NB4 (cell line): ENCODE data around the gene EPG5.
A peak's percentile ranks its signal among the peaks of the same experiment; 100 is the strongest.
"Not testable (repeated sequence)": the region's sequence is repeated elsewhere in the genome, so short reads cannot be mapped to it uniquely, and the experiment has no call there.

Experiments used
- DNase-seq: peaks from one replicate; pipeline ENCODE4 v3.0.0; 2010; ENCODE audit warnings: low read depth
- H3K4me3 ChIP-seq: one replicate; pipeline ENCODE4 v1.5.1; 2011; ENCODE audit warnings: mild to moderate bottlenecking, low read depth, low read length, moderate library complexity
- MYC ChIP-seq: IDR thresholded peaks from 2 replicates; pipeline ENCODE4 v1.6.1; 2011; ENCODE audit warnings: low read depth, low read length
- POLR2A ChIP-seq: IDR thresholded peaks from 2 replicates; pipeline ENCODE4 v1.6.1; 2011; ENCODE audit warnings: mild to moderate bottlenecking; ENCODE audit not compliant: insufficient read length; ENCODE audit errors: extremely low read depth
- TF ChIP-seq, protein P1 (sequence below): IDR thresholded peaks from one replicate; pipeline ENCODE4 v1.5.1; 2012; ENCODE audit warnings: low read depth, low read length
- TF ChIP-seq, protein P2 (sequence below): IDR thresholded peaks from 2 replicates; pipeline ENCODE4 v1.6.1; 2011; ENCODE audit warnings: low read depth, low read length

The EPG5 gene

DNA sequence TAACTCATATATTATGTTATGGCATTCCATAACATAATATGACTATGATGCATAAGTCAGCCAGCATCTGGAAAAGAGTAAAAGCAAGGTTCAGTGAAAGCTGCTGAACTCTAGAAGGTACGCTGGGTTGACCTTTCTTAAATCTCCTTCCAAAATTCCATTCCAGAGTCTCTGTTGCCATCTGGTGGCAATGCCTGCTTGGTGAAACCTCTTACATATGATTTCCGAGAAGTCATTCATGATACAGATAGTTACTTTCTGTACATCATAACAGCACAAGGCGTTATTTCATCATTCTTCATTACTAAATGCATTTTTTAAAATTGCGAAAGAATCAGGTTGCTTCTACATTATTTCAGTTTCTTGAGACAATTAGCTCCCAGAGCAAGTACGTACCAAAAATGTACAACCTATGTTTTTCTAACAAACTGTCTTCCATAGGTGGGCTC, 7.0 kb upstream of the EPG5 start:
- TF ChIP-seq, protein P1, sequence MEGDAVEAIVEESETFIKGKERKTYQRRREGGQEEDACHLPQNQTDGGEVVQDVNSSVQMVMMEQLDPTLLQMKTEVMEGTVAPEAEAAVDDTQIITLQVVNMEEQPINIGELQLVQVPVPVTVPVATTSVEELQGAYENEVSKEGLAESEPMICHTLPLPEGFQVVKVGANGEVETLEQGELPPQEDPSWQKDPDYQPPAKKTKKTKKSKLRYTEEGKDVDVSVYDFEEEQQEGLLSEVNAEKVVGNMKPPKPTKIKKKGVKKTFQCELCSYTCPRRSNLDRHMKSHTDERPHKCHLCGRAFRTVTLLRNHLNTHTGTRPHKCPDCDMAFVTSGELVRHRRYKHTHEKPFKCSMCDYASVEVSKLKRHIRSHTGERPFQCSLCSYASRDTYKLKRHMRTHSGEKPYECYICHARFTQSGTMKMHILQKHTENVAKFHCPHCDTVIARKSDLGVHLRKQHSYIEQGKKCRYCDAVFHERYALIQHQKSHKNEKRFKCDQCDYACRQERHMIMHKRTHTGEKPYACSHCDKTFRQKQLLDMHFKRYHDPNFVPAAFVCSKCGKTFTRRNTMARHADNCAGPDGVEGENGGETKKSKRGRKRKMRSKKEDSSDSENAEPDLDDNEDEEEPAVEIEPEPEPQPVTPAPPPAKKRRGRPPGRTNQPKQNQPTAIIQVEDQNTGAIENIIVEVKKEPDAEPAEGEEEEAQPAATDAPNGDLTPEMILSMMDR, result peak; percentile 69
- no peak for TF ChIP-seq MYC
- TF ChIP-seq POLR2A, result no peak
- peak; percentile 86 for DNase-seq
- H3K4me3 ChIP-seq, result no peak overlapping the region

DNA sequence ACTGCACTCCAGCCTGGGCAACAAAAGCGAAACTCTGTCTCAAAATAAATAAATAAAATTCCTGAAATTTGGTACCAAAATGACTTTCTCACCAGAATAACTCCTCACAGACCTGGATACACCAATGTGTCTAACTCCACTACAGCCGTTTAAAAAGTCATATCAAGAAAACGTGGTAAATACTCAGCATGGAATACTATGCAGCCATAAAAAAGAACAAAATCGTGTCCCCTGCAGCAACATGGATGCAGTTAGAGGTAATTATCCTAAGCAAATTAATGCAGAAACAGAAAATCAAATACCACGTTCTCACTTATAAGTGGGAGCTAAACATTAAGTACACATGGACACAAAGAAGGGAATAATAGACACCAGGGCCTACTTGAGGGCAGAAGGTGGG, 2.2 kb downstream of the EPG5 start:
- not testable (repeated sequence) for DNase-seq, H3K4me3 ChIP-seq

DNA sequence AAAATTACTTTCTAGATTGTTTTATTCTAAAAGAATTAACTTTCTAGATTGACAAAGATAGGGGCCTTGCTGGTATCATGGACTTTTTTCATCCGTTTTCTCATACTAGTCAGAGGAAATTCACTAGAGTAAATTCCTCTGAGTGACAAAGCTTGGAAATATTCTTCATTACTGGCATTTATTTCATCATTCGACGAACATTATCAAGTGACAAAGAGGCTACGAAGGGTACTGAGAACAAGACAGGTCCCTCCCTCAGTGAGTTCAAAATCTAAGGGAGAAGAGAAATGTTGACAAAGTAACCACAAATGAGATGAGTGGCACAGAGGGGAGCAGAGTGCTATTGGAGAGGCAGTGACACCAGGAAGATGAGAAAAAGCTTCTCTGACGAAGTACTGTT, 4.3 kb downstream of the EPG5 start:
- no peak for DNase-seq
- H3K4me3 ChIP-seq, result no peak overlapping the region
- TF ChIP-seq, protein P2, sequence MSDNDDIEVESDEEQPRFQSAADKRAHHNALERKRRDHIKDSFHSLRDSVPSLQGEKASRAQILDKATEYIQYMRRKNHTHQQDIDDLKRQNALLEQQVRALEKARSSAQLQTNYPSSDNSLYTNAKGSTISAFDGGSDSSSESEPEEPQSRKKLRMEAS, result no peak
- TF ChIP-seq MYC, result no peak
- TF ChIP-seq, protein P1, result no peak
- TF ChIP-seq POLR2A, result no peak

DNA sequence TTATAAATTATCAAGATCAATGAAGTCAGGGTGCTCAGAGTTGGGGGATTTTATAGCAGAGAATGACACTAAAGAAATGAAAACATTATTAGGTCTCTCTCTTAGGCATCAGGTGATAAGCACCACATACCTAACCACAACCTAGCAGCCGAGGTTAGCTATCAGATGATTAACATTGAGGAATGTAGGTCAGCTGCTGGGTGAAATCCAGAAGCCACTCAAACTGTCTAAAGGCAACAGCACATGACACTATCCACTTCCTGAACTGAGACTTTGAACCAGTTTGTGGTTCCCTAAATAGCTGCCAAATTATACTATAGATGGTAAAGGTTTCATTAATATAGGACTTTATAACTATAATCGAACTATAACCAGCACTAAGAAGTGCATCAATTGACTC, 4.7 kb downstream of the EPG5 start:
- H3K4me3 ChIP-seq, result no peak overlapping the region
- peak; percentile 4 for DNase-seq

DNA sequence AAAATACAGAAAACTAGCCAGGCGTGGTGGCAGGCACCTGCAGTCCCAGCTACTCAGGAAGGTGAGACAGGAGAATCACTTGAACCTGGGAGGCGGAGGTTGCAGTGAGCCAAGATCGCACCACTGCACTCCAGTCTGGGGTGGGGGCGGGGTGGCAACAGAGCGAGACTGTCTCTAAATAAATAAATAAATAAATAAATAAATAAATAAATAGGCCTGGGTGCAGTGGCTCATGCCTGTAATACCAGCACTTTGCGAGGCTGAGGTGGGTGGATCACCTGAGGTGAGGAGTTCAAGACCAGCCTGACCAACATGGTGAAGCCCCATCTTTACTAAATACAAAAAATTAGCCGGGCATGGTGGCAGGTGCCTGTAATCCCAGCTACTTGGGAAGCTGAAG, 7.6 kb downstream of the EPG5 start:
- DNase-seq, result not testable (repeated sequence)

More for the DNA sequence above, 4.7 kb downstream of the EPG5 start:
- TF ChIP-seq, protein P1, result no peak
- TF ChIP-seq MYC, result no peak
- no peak for TF ChIP-seq POLR2A
- TF ChIP-seq, protein P2, result no peak

DNA sequence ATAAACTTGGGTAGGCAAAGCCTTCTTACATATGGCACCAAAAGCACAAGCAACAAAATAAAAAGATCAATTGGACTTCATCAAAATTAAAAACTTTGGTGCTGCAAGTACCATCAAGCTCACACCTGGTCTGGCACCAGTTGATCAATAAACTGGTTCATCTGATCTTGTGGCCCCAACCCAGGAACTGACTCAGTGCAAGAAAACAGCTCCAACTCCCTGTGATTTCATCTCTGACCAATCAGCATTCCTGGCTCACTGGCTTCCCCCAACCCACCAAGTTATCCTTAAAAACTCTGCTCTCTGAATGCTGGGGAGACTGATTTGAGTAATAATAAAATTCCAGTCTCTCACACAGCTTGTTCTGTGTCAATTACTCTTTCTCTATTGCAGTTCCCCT, 8.4 kb downstream of the EPG5 start:
- no peak overlapping the region for H3K4me3 ChIP-seq
- DNase-seq, result no peak
- TF ChIP-seq MYC, result no peak
- TF ChIP-seq, protein P1, result no peak
- TF ChIP-seq, protein P2, result no peak
- no peak for TF ChIP-seq POLR2A

More for the DNA sequence above, 7.6 kb downstream of the EPG5 start:
- H3K4me3 ChIP-seq, result not testable (repeated sequence)

DNA sequence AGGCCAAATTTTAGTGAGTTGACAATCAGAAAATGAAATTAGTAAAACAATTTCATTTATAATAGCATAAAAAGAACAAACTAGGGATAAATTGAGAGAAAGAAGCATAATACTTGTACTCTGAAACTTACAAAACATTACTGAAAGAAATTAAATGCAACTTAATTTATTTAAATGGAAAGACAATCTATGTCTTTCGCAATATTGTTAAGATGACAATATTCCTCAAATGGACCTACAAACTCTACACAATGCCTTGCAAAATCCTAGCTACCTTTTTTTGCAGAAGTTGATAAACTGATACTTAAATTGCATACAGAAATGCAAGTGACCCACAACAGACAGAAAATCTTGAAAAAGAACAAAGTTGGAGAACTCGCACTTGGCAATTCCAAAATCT, 9.1 kb downstream of the EPG5 start:
- H3K4me3 ChIP-seq, result no peak overlapping the region
- DNase-seq, result no peak

More for the DNA sequence above, 9.1 kb downstream of the EPG5 start:
- no peak for TF ChIP-seq POLR2A
- TF ChIP-seq, protein P1, result no peak
- no peak for TF ChIP-seq MYC
- TF ChIP-seq, protein P2, result no peak
